Measurements from ENCODE around the gene NEURL1B. TPM values are rescaled to one million over a fixed set of nuclear protein-coding genes. Genes with fewer than 3 reads are reported as not detected.

The NEURL1B gene
- total and polyA plus RNA-seq, 2 experiments from 2014 or later, result 0.13 to 1.8 TPM

DNA sequence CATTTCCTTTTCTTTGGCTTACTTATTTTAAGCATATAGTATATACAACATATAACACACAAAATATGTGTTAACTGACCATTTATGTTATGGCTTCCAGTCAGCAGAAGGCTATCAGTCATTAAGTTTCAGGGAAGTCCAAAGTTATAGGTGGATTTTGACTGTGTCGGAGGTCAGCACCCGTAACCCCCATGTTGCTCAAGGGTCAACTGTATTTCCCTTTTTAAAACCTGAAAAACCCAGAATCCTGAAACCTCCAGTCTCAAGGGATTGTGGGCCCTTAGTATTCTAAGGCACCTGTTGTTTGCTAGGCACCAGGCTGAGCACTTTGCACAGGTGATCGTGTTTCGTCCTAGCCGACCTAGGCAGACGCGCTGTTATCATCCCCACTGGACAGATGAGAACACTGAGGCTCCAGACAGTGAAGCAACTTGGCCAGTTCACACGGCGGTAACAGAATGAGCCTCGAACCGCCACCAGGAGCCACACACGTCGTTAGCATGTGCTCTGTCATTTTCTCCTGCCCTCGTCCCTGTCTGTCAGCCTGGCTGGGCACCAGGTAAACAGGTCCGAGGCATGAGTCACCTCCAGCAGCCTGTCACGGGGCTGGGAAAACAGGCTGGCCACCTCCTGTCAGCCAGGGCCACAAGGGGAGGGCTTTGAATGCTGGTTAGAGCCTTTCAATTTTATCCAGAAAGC lies 90.1 kb downstream of the NEURL1B start:
- Histone ChIP-seq H3K4me3 (no peak overlapping the region), H3K9me3 (ENCODE audit: low read depth) (no peaks in the 10 kb centered on the region), H3K4me2 (ENCODE audit: unreplicated experiment) (no peak overlapping the region), H3K9me2 (ENCODE audit: insufficient read depth) (no peaks in the 10 kb centered on the region), H4K20me1 (ENCODE audit: insufficient read depth) (no peaks in the 10 kb centered on the region), H3F3A (ENCODE audit: insufficient read depth) (peaks cover 30% of the 10 kb centered on the region), H3K27ac (no peak overlapping the region), H3K27me3 (replicated peaks; ENCODE audit: insufficient read depth) (no peaks in the 10 kb centered on the region), H2AFZ (no peak overlapping the region), H3K36me3 (ENCODE audit: low read depth) (no peaks in the 10 kb centered on the region), H3K79me2 (ENCODE audit: insufficient read depth) (no peaks in the 10 kb centered on the region), H3K4me1 (ENCODE audit: insufficient read depth) (peaks cover 27% of the 10 kb centered on the region), H3K9ac (no peak overlapping the region)
- TF ChIP-seq EZH2 (IDR thresholded peaks at IDR 0.05; ENCODE audit: insufficient read depth, poor library complexity, severe bottlenecking) (no peak), EZH2phosphoT487 (IDR thresholded peaks at IDR 0.05; ENCODE audit: insufficient read depth, low read depth) (no peak)
- 81 to 84% methylated on average over 16 of the region's 16 CpGs for WGBS, 2 experiments (ENCODE audit: low coverage in 1 of 2, low lambda C conversion rate in 2 of 2, missing lambda C conversion rate in 2 of 2)
- in situ Hi-C loops (cut with MboI), result no loop called here
- DNase-seq, result peak; percentile 34

- Histone ChIP-seq H2AFZ (no peak overlapping the region), H3K27ac (peak overlapping the region; percentile 100), H3K4me3 (no peak overlapping the region), H3K79me2 (ENCODE audit: insufficient read depth) (no peaks in the 10 kb centered on the region), H3K4me1 (ENCODE audit: insufficient read depth) (peaks cover 27% of the 10 kb centered on the region), H3K9ac (no peak overlapping the region; the same call in 1 of the 2 replicates), H3K36me3 (ENCODE audit: low read depth) (no peaks in the 10 kb centered on the region), H3K27me3 (replicated peaks; ENCODE audit: insufficient read depth) (no peaks in the 10 kb centered on the region), H4K20me1 (ENCODE audit: insufficient read depth) (no peaks in the 10 kb centered on the region), H3F3A (ENCODE audit: insufficient read depth) (peaks cover 30% of the 10 kb centered on the region), H3K9me2 (ENCODE audit: insufficient read depth) (no peaks in the 10 kb centered on the region), H3K4me2 (ENCODE audit: unreplicated experiment) (no peak overlapping the region), H3K9me3 (ENCODE audit: low read depth) (no peaks in the 10 kb centered on the region)
- TF ChIP-seq EZH2 (IDR thresholded peaks at IDR 0.05; ENCODE audit: insufficient read depth, poor library complexity, severe bottlenecking), result no peak
- no peak for TF ChIP-seq EZH2phosphoT487 (IDR thresholded peaks at IDR 0.05; ENCODE audit: insufficient read depth, low read depth)
- no peak for DNase-seq
- in situ Hi-C loops (cut with MboI), result no loop called here
- 75 to 78% methylated on average over 8 to 9 of the region's 9 CpGs for WGBS, 2 experiments (ENCODE audit: low coverage in 1 of 2, low lambda C conversion rate in 2 of 2, missing lambda C conversion rate in 2 of 2)
Measured at GRCh38 chr5:172731680-172732074, 90.6 kb downstream of the NEURL1B start.

DNA sequence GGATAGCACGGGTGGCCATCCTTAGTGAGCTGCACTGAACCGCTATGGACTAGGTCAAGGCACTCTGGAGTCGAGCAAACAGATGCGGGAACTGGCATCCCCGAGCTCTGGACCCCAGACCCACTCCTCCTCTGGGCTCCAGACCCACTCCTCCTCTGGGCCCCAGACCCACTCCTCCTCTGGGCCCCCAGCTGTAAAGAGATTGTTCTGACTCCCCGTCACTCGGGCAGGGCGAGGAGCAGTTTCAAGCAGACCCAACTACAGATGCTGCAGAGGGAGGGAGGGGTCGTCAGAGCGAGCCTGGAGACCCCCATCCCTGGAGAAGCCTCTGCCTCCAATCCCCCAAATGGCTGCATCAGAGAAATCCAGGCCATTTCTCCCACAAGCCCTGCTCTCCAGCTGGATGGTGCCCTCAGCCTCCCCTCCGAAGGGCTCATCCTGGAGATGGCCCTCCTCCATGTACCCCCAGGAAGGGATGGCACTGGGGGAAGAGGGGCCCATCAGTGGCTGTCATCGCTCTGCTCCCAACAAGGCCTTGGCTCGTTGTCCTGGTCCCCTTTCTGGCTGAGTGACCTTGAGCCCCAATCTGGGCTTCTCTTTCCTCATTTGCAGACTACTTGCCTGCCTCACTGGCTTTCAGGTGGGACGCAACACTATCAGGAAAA lies 91.3 kb downstream of the NEURL1B start:
- TF ChIP-seq EZH2phosphoT487 (IDR thresholded peaks at IDR 0.05; ENCODE audit: insufficient read depth, low read depth), result no peak
- no peak for TF ChIP-seq EZH2 (IDR thresholded peaks at IDR 0.05; ENCODE audit: insufficient read depth, poor library complexity, severe bottlenecking)
- H3K36me3 ChIP-seq (ENCODE audit: low read depth), result no peaks in the 10 kb centered on the region
- no peaks in the 10 kb centered on the region for H3K27me3 ChIP-seq (replicated peaks; ENCODE audit: insufficient read depth)
- no peak overlapping the region for H3K4me3 ChIP-seq
- peaks cover 27% of the 10 kb centered on the region for H3K4me1 ChIP-seq (ENCODE audit: insufficient read depth)
- H3K9me2 ChIP-seq (ENCODE audit: insufficient read depth), result no peaks in the 10 kb centered on the region
- peak overlapping the region; percentile 100 for H3K27ac ChIP-seq
- in situ Hi-C loops (cut with MboI), result no loop called here
- no peaks in the 10 kb centered on the region for H3K79me2 ChIP-seq (ENCODE audit: insufficient read depth)
- no peak for DNase-seq
- no peaks in the 10 kb centered on the region for H3K9me3 ChIP-seq (ENCODE audit: low read depth)
- no peaks in the 10 kb centered on the region for H4K20me1 ChIP-seq (ENCODE audit: insufficient read depth)
- H2AFZ ChIP-seq, result no peak overlapping the region; the same call in 1 of the 2 replicates
- H3K4me2 ChIP-seq (ENCODE audit: unreplicated experiment), result peak overlapping the region; percentile 54
- H3K9ac ChIP-seq, result peak overlapping the region; percentile 95
- H3F3A ChIP-seq (ENCODE audit: insufficient read depth), result peaks cover 30% of the 10 kb centered on the region
- WGBS, 2 experiments (ENCODE audit: low coverage in 1 of 2, low lambda C conversion rate in 2 of 2, missing lambda C conversion rate in 2 of 2), result 83 to 84% methylated on average over 12 to 14 of the region's 14 CpGs

GRCh38 chr5:172733131-172733973 lies 92.3 kb downstream of the NEURL1B start:
- Histone ChIP-seq H3K4me3 (peak overlapping the region; percentile 48), H3K27ac (peak overlapping the region; percentile 100), H3K9ac (peak overlapping the region; percentile 95), H3K4me1 (ENCODE audit: insufficient read depth) (peaks cover 27% of the 10 kb centered on the region), H3K27me3 (replicated peaks; ENCODE audit: insufficient read depth) (no peaks in the 10 kb centered on the region), H3K36me3 (ENCODE audit: low read depth) (no peaks in the 10 kb centered on the region), H3F3A (ENCODE audit: insufficient read depth) (peaks cover 30% of the 10 kb centered on the region), H3K9me2 (ENCODE audit: insufficient read depth) (no peaks in the 10 kb centered on the region), H3K4me2 (ENCODE audit: unreplicated experiment) (peak overlapping the region; percentile 74), H3K9me3 (ENCODE audit: low read depth) (no peaks in the 10 kb centered on the region), H4K20me1 (ENCODE audit: insufficient read depth) (no peaks in the 10 kb centered on the region), H2AFZ (no peak overlapping the region), H3K79me2 (ENCODE audit: insufficient read depth) (no peaks in the 10 kb centered on the region)
- in situ Hi-C loops (cut with MboI), result no loop called here
- 1% methylated on average over 17 of the region's 17 CpGs for WGBS, 2 experiments (ENCODE audit: low coverage in 1 of 2, low lambda C conversion rate in 2 of 2, missing lambda C conversion rate in 2 of 2)
- peak; percentile 99 for DNase-seq
- no peak for TF ChIP-seq EZH2 (IDR thresholded peaks at IDR 0.05; ENCODE audit: insufficient read depth, poor library complexity, severe bottlenecking)
- no peak for TF ChIP-seq EZH2phosphoT487 (IDR thresholded peaks at IDR 0.05; ENCODE audit: insufficient read depth, low read depth)
